Ishikawa (cell line): ENCODE measurements around the gene VSNL1.

Experiments
- CREB1 ChIP-seq: IDR thresholded peaks from 2 replicates; pipeline ENCODE4 v1.6.1; 2012; ENCODE audit warnings: low read depth
- EGR1 ChIP-seq: IDR thresholded peaks from 2 replicates; pipeline ENCODE4 v1.6.1; 2012
- EP300 ChIP-seq: IDR thresholded peaks from 2 replicates; pipeline ENCODE4 v1.6.1; 2012; ENCODE audit warnings: borderline replicate concordance
- FOXM1 ChIP-seq: IDR thresholded peaks from 2 replicates; pipeline ENCODE4 v1.6.1; 2012; ENCODE audit warnings: low read depth, borderline replicate concordance
- NFIC ChIP-seq: IDR thresholded peaks from 2 replicates; pipeline ENCODE4 v1.6.1; 2012
- RAD21 ChIP-seq: IDR thresholded peaks from 2 replicates; pipeline ENCODE4 v1.6.1; 2012; ENCODE audit warnings: low read depth
- USF1 ChIP-seq: IDR thresholded peaks from 2 replicates; pipeline ENCODE4 v1.6.1; 2012
- YY1 ChIP-seq: IDR thresholded peaks from 2 replicates; pipeline ENCODE4 v1.6.1; 2012; ENCODE audit warnings: low read depth
- ZBTB7A ChIP-seq: IDR thresholded peaks from 2 replicates; pipeline ENCODE4 v1.6.1; 2012; ENCODE audit warnings: low read depth

- no peak for TF ChIP-seq USF1
- no peak for TF ChIP-seq EP300
- TF ChIP-seq EGR1: no peak
- no peak for TF ChIP-seq FOXM1
- TF ChIP-seq YY1: no peak
- TF ChIP-seq NFIC: no peak
- no peak for TF ChIP-seq CREB1
- no peak for TF ChIP-seq ZBTB7A
- no peak for TF ChIP-seq RAD21
Measured at GRCh38 chr2:17606851-17607250, 66.4 kb downstream of the VSNL1 start.
